Measurements from ENCODE around the gene NOBOX. TPM values are rescaled to one million over a fixed set of nuclear protein-coding genes. Genes with fewer than 3 reads are reported as not detected.

The NOBOX gene
- total RNA-seq, 2 experiments from 2014 or later, result not detected

DNA sequence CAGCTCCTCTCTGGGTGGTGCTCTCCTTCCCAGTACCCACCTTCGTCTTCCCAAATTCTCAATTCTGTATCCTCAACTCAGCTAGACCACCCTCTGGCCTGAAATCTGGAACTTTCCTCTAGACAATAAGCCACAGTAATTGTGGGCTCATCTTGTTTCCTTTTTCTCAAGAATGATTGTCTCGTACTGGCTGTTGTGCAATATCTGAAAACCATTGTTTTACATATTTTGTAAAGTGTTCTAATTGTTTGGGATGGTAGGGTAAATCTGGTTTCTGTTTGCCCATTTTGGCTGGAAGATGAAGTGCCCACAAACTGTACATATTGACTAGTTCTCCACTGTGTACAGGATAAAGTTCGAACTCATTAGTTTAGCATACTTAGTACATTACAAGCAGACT is 11.3 kb upstream of the NOBOX start:
- Mint-ChIP-seq H3K4me3 (no peak overlapping the region), H3K9me3 (ENCODE audit: low read depth) (no peaks in the 10 kb centered on the region), H3K4me1 (no peaks in the 10 kb centered on the region), H3K27ac (no peak overlapping the region), H3K27me3 (peaks cover 17% of the 10 kb centered on the region), H3K36me3 (ENCODE audit: low read depth) (no peaks in the 10 kb centered on the region)
- intact Hi-C loops (cut with DNase I, micrococcal nuclease), result no loop called here
- DNase-seq, result no peak
- POLR2A ChIA-PET, result no interaction called here
- ATAC-seq, result no peak
- CTCF ChIA-PET, result no interaction called here

DNA sequence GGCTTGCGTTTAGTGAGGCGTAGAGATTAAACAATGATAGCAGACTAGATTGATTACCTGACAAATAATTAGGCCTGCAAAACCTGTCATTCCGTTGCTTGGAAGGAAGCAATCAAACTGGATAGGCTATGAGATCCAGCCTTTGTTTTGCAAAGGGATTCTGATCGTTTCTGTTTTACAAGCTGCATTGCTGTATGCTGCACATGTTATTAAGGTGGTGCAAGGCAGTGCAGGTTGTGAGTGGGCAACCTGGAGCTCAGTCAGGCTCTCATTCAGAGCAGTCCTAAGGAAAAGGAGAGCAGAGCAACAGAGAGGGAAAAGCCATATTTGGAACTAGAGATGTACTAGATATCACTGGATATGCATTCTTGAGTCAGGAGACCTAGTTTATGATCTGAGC is 6.9 kb upstream of the NOBOX start:
- CTCF ChIA-PET, result interaction anchor here (2.0 kb wide), 1 partner anchor 19 kb away, joined by 6 read pairs; no protein-coding TSS in a partner anchor
- POLR2A ChIA-PET, result interaction anchor here (0.6 kb wide), 1 partner anchor 480 kb away, joined by 3 read pairs; no protein-coding TSS in a partner anchor

GRCh38 chr7:144408121-144408520 is 4.6 kb upstream of the NOBOX start:
- no peak for DNase-seq
- POLR2A ChIA-PET, result no interaction called here
- H3K36me3 Mint-ChIP-seq (ENCODE audit: low read depth), result no peaks in the 10 kb centered on the region
- H3K27ac Mint-ChIP-seq, result no peak overlapping the region
- H3K27me3 Mint-ChIP-seq, result peaks cover 8% of the 10 kb centered on the region
- intact Hi-C loops (cut with DNase I, micrococcal nuclease), result no loop called here
- no peaks in the 10 kb centered on the region for H3K4me1 Mint-ChIP-seq
- CTCF ChIA-PET, result no interaction called here
- no peak for ATAC-seq
- no peaks in the 10 kb centered on the region for H3K9me3 Mint-ChIP-seq (ENCODE audit: low read depth)
- no peak overlapping the region for H3K4me3 Mint-ChIP-seq

More for the DNA sequence above, 6.9 kb upstream of the NOBOX start:
- ATAC-seq (no peak), DNase-seq (no peak)
- Mint-ChIP-seq H3K27me3 (peaks cover 16% of the 10 kb centered on the region), H3K27ac (no peak overlapping the region), H3K36me3 (ENCODE audit: low read depth) (no peaks in the 10 kb centered on the region), H3K9me3 (ENCODE audit: low read depth) (no peaks in the 10 kb centered on the region), H3K4me3 (no peak overlapping the region), H3K4me1 (no peaks in the 10 kb centered on the region)
- intact Hi-C loops (cut with DNase I, micrococcal nuclease), result no loop called here

DNA sequence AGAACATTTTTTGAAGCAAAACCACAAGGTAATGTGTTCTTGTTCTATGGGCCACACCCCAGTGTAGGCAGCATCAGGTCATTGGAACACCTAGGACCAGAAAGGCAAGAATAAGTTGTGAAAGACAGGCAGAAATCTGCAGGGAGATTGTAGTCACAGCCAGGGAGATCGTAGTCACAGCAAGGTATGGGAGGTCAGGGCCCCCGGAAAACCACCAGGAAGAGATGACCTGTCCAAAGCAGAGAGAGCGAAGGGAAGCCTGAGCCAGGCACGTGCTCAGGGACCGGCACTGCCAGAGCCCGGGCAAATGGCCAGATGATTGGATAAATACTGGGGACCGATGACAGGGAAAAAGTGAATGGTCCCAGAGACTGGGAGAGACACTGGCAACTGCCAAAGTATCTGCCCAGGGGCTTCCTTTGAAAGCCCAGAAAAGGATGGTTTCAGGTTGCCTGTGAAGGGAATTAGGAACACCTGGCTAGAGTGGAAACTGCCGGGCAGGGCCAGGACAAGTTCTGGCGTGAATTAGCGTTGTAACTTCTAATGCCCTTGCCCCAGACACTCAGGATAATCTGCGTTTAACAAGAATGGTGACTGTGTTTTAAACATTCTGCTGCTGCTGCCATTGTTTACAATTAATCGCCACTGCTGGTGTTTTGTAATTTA is 3.9 kb upstream of the NOBOX start:
- H3K4me3 Mint-ChIP-seq, result no peak overlapping the region
- H3K4me1 Mint-ChIP-seq, result no peaks in the 10 kb centered on the region
- intact Hi-C loops (cut with DNase I, micrococcal nuclease), result no loop called here
- H3K36me3 Mint-ChIP-seq (ENCODE audit: low read depth), result no peaks in the 10 kb centered on the region
- ATAC-seq, result no peak
- H3K9me3 Mint-ChIP-seq (ENCODE audit: low read depth), result no peaks in the 10 kb centered on the region
- DNase-seq, result no peak
- peaks cover 8% of the 10 kb centered on the region for H3K27me3 Mint-ChIP-seq
- no peak overlapping the region for H3K27ac Mint-ChIP-seq
- ChIA-PET POLR2A (no interaction called here), CTCF (no interaction called here)

DNA sequence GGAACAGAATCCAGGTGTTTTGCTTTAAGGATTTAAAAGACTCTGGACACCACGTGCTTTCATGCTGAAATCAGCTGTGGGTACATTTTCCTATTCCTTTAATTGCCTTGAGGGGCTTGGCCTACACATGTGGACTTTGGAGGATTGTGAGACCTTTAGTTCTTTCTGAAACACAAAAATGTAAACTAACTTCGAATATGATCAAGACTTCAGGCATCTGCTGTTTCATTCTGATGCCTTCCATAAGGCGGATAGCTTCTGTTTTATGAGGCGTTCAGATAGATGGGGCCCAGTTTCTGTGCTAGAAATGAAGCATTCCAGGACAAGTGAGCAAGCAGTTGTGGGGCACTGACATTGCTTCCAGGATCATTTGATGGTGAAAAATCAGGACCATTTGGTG is 1.5 kb upstream of the NOBOX start:
- peaks cover 3% of the 10 kb centered on the region for H3K27me3 Mint-ChIP-seq
- ChIA-PET CTCF (interaction anchor here (1.5 kb wide), 1 partner anchor 13 kb away, joined by 7 read pairs; no protein-coding TSS in a partner anchor), POLR2A (no interaction called here)
- no peak for DNase-seq
- ATAC-seq, result no peak
- no peak overlapping the region for H3K27ac Mint-ChIP-seq
- H3K36me3 Mint-ChIP-seq (ENCODE audit: low read depth), result no peaks in the 10 kb centered on the region
- intact Hi-C loops (cut with DNase I, micrococcal nuclease), result no loop called here
- H3K4me3 Mint-ChIP-seq, result no peak overlapping the region
- H3K4me1 Mint-ChIP-seq, result no peaks in the 10 kb centered on the region
- H3K9me3 Mint-ChIP-seq (ENCODE audit: low read depth), result no peaks in the 10 kb centered on the region

DNA sequence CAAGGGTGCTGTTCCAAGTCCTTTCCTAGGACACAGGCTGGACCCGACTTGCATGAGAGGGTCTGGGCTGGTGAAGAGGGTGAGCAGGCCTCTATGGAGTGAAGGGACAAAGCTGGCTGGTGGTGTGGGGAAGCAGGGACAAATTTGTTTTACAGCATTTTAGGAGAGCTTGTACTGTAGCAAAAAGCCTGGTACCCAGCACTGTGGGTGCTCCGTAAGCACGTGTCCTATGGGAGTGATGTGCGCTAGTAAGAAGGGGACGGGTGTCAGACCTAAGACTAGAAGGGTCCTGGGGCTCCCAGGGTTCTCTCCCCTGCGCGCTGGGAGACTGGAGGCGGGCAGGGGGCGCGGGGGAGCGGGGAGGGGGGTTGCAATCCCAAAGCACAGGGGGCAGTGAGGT is 391 bp downstream of the NOBOX start:
- H3K4me1 Mint-ChIP-seq, result no peaks in the 10 kb centered on the region
- intact Hi-C loops (cut with DNase I, micrococcal nuclease), result no loop called here
- H3K36me3 Mint-ChIP-seq (ENCODE audit: low read depth), result no peaks in the 10 kb centered on the region
- ChIA-PET CTCF (interaction anchor here (1.7 kb wide), 1 partner anchor 11 kb away, joined by 7 read pairs; no protein-coding TSS in a partner anchor), POLR2A (no interaction called here)
- H3K9me3 Mint-ChIP-seq (ENCODE audit: low read depth), result no peaks in the 10 kb centered on the region
- H3K27ac Mint-ChIP-seq, result no peak overlapping the region
- H3K27me3 Mint-ChIP-seq, result peaks cover 3% of the 10 kb centered on the region
- no peak for ATAC-seq
- no peak overlapping the region for H3K4me3 Mint-ChIP-seq
- DNase-seq, result no peak

GRCh38 chr7:144401490-144401889 is 2.0 kb downstream of the NOBOX start:
- POLR2A ChIA-PET, result no interaction called here

DNA sequence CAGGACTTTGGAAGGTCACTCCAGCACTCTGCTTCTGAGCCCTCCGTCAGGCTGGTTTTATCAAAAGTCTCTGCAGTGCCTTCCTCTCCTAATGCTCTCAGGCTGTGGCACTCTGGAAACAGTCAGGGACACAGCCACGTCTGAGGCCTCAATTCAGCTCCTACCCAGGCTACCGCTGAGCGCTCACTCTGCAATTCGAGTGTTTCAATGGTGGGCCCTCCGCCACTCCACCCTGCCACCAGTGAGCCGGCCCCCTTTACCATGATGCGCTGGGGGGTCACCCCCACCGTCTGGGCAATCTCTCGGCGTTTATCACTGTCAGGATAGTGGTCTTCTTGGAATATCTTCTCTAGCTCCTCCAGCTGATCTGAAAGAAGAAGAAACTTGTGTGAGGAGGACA is 3.5 kb downstream of the NOBOX start:
- no peak for DNase-seq
- no peaks in the 10 kb centered on the region for H3K9me3 Mint-ChIP-seq (ENCODE audit: low read depth)
- ATAC-seq, result no peak
- H3K27ac Mint-ChIP-seq, result no peak overlapping the region
- no peaks in the 10 kb centered on the region for H3K4me1 Mint-ChIP-seq
- no peak overlapping the region for H3K4me3 Mint-ChIP-seq
- H3K36me3 Mint-ChIP-seq (ENCODE audit: low read depth), result no peaks in the 10 kb centered on the region
- ChIA-PET CTCF (no interaction called here), POLR2A (no interaction called here)
- H3K27me3 Mint-ChIP-seq, result no peaks in the 10 kb centered on the region
- intact Hi-C loops (cut with DNase I, micrococcal nuclease), result loop anchor here in 1 of 2 experiments (10.0 kb wide), 1 partner anchor 65 kb away; no protein-coding TSS in a partner anchor

More at GRCh38 chr7:144401490-144401889, 2.0 kb downstream of the NOBOX start:
- CTCF ChIA-PET, result interaction anchor here (1.7 kb wide), 1 partner anchor 10 kb away, joined by 7 read pairs; no protein-coding TSS in a partner anchor
- Mint-ChIP-seq H3K27me3 (no peaks in the 10 kb centered on the region), H3K27ac (no peak overlapping the region), H3K36me3 (ENCODE audit: low read depth) (no peaks in the 10 kb centered on the region), H3K4me3 (no peak overlapping the region), H3K4me1 (no peaks in the 10 kb centered on the region), H3K9me3 (ENCODE audit: low read depth) (no peaks in the 10 kb centered on the region)
- DNase-seq, result no peak
- intact Hi-C loops (cut with DNase I, micrococcal nuclease), result no loop called here
- ATAC-seq, result no peak

DNA sequence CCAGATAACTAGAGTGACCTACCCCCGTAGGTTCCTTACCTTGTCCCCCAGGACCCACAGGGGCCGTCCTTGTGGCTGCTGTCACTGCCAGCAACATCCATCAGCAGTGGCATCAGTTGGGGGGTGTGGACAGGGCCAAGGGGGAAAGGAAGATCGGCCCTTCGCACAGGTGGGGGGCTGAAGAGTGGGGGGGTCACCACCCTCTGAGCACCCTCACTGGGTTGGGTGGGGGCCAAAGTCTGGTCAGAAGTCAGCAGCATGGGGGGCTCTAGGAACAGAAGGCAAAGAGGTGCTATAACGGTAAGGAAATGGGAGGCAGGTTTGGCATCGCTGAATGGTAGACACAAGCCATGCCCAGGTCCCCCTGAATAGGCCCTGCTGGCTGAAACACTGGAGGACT is 4.6 kb downstream of the NOBOX start:
- intact Hi-C loops (cut with DNase I, micrococcal nuclease), result loop anchor here in 1 of 2 experiments (10.0 kb wide), 1 partner anchor 64 kb away; no protein-coding TSS in a partner anchor
- Mint-ChIP-seq H3K27me3 (no peaks in the 10 kb centered on the region), H3K27ac (no peak overlapping the region), H3K4me1 (no peaks in the 10 kb centered on the region), H3K9me3 (ENCODE audit: low read depth) (no peaks in the 10 kb centered on the region), H3K4me3 (no peak overlapping the region), H3K36me3 (ENCODE audit: low read depth) (no peaks in the 10 kb centered on the region)
- DNase-seq (no peak), ATAC-seq (no peak)
- ChIA-PET CTCF (no interaction called here), POLR2A (no interaction called here)

DNA sequence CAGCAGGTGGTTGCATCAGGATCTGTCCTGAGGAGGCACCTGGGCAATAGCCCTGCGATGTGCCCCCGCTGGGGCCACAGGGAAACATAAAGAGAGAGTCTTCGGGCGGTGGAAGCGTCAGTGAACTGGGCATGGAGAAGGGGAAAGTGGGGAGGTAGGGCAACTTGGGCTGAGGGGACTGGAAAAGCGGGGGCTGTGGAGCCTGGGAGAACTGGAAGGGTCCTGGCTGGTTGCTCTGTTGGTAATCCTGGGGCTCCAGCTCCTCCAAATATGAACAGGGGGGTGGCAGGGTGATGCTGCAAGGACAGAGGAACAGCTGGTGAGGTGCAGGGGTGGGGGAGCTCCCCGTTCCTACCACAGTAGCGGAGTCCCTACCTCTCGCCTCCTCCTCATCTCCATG is 5.2 kb downstream of the NOBOX start:
- intact Hi-C loops (cut with DNase I, micrococcal nuclease), result loop anchor here in 1 of 2 experiments (10.0 kb wide), 1 partner anchor 63 kb away; no protein-coding TSS in a partner anchor
- no peak overlapping the region for H3K4me3 Mint-ChIP-seq
- ChIA-PET CTCF (interaction anchor here (0.8 kb wide), 1 partner anchor 9 kb away, joined by 3 read pairs; no protein-coding TSS in a partner anchor), POLR2A (no interaction called here)
- no peak for DNase-seq
- no peak for ATAC-seq
- no peaks in the 10 kb centered on the region for H3K9me3 Mint-ChIP-seq (ENCODE audit: low read depth)
- no peak overlapping the region for H3K27ac Mint-ChIP-seq
- H3K4me1 Mint-ChIP-seq, result no peaks in the 10 kb centered on the region
- no peaks in the 10 kb centered on the region for H3K27me3 Mint-ChIP-seq
- H3K36me3 Mint-ChIP-seq (ENCODE audit: low read depth), result no peaks in the 10 kb centered on the region

DNA sequence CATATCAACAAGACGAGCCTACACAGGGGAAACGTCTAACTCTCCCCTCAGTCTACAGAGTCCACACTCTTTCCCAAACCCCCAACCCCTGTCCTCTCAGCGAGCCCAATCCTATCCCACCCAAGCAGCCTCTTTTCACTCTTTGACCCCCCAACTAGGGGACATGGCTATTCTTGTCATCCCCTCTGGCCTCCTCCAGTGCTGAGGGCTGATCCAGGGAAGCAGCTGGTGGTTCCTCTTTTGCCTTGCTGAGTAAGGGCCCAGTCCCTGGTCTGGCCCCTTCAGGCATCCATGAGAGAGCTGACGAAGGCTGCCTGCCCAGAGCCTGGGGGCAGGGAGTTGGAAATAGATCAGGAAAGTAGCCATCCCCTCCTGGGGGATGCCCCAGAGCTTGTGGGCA is 6.4 kb downstream of the NOBOX start:
- ATAC-seq (no peak), DNase-seq (no peak)
- ChIA-PET CTCF (interaction anchor here (1.3 kb wide), 1 partner anchor 16 kb away, joined by 3 read pairs; no protein-coding TSS in a partner anchor), POLR2A (no interaction called here)
- Mint-ChIP-seq H3K27ac (no peak overlapping the region), H3K9me3 (ENCODE audit: low read depth) (no peaks in the 10 kb centered on the region), H3K4me3 (no peak overlapping the region), H3K4me1 (no peaks in the 10 kb centered on the region), H3K36me3 (ENCODE audit: low read depth) (no peaks in the 10 kb centered on the region), H3K27me3 (no peaks in the 10 kb centered on the region)
- intact Hi-C loops (cut with DNase I, micrococcal nuclease), result loop anchor here in 1 of 2 experiments (10.0 kb wide), 1 partner anchor 62 kb away; no protein-coding TSS in a partner anchor

DNA sequence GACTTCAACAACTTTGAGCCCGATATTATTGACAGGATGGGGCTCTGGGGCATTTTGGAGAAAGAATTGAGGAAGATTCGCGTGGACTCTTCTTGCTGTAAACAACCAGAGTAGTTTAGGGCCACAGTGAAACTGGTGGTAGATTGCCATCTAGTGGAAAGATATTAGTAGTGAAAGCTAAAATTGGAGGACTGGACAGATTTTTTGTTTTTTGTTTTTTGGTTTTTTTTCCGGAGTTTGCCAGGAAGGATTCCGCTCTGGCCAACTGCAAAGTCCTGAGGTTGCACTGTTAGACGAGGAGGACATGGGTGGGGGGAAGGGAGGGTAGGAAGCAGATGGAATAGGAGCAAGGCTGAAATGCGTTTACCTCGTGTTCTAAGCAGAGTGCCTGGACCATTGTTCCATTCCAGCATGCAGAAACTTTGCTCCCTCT is 11.7 kb downstream of the NOBOX start:
- intact Hi-C loops (cut with DNase I, micrococcal nuclease), result loop anchor here (1.0 to 10.0 kb wide), 4 partner anchors 45 to 265 kb away; no protein-coding TSS in a partner anchor
- H3K27me3 Mint-ChIP-seq, result no peaks in the 10 kb centered on the region
- no peak overlapping the region for H3K4me3 Mint-ChIP-seq
- peak; percentile 19 for DNase-seq
- peaks cover 4% of the 10 kb centered on the region for H3K4me1 Mint-ChIP-seq
- no peak overlapping the region for H3K27ac Mint-ChIP-seq
- CTCF ChIA-PET, result interaction anchor here (0.7 to 1.9 kb wide), 8 partner anchors 9 to 215 kb away, joined by 3 to 7 read pairs (median 4); no protein-coding TSS in a partner anchor
- H3K36me3 Mint-ChIP-seq (ENCODE audit: low read depth), result no peaks in the 10 kb centered on the region
- peak; percentile 78 for ATAC-seq
- no peaks in the 10 kb centered on the region for H3K9me3 Mint-ChIP-seq (ENCODE audit: low read depth)
- POLR2A ChIA-PET, result interaction anchor here (0.6 kb wide), 1 partner anchor 62 kb away, joined by 3 read pairs; no protein-coding TSS in a partner anchor
